GM19438 (cell line): ENCODE results near the gene TYMP.

Experiments used
- ATAC-seq: cut with Tn5 transposase; IDR thresholded peaks from one replicate; pipeline ENCODE4 v1.9.1; 2021; ENCODE audit warnings: low read depth; ENCODE audit not compliant: unreplicated experiment

Gene TYMP

DNA sequence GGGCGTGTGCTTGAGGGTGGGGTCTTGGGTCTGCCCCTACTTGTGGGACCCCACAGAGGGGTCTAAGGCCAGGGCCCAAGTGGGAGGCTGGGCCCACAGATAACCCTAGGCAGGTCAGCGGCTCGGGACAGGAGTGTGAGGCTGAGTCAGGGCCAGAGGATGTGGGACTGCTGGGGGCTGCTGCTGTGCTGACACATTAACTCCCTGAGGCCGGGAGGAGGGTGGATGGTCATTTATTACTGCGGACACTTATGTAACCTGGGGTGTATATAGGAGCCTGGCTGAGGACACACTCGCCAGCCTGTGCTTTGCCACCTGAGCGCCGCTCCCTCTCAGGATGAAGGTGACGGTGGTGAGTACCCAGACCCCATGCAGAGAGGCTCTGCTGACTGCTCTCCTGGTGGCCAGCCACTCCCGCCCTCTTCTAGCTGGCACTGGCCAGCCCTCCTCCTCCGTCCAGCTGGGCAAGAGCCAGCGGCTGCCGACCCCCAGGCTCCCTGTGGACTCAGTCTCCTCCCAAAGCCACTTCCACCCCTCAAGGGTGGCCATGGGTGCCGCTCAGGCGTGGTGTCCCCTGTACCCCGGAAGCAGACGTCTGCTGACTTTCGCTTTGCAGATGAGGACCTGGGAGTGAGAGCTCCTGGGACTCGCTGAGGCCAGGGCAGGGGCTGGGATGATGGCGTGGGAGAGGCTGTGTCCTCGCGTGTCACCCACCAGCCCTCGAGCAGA is 43.1 kb downstream of the TYMP start, which contains the start of gene MIOX:
Gene MIOX, plus strand, starts transcription at position 299 of the 729 bp plus-strand sequence. Its CDS starts 39 bp downstream, at position 338.
- ATAC-seq, result no peak

DNA sequence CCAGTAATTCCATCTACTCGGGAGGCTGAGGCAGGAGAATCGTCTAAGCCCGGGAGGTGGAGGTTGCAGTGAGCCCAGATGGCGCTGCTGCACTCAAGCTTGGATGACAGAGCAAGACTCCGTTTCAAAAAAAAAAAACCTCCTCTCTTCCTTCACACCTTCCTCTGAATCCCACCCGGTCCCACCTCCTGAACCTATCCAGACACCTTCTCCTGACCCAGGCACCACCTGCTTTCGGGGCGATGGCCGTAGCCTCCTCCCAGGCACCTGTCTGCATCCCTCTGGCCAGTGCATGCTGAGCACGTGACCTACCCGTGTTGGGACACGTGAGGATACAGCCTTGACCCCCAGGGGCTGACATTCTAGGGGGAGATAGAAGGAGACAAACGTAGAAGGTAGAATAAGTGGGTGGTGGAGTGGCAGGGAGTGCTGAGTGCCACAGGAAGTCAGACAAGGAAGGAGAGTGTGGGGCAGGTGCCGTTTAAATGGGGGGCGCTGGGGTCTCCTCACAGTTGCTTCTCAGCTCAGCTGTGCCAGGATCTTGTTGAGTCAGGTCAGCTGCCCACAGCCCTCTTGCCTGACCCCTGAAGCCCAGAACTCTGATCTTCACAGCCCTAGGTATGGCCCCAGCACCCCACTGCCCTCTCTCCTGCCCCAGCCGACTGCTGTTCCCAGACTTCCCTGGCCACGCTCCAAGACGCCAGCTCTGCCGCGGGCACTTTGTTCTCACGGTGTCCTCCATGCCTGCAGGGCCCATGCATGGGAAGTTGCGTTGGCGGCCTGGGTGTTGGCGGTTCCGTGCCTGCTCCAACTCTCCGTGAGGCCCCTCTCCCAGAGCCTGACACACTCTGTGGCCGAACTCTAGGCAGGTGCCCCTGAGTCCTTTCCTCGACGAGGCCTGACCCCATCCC is 44.3 kb downstream of the TYMP start:
- ATAC-seq, result no peak

DNA sequence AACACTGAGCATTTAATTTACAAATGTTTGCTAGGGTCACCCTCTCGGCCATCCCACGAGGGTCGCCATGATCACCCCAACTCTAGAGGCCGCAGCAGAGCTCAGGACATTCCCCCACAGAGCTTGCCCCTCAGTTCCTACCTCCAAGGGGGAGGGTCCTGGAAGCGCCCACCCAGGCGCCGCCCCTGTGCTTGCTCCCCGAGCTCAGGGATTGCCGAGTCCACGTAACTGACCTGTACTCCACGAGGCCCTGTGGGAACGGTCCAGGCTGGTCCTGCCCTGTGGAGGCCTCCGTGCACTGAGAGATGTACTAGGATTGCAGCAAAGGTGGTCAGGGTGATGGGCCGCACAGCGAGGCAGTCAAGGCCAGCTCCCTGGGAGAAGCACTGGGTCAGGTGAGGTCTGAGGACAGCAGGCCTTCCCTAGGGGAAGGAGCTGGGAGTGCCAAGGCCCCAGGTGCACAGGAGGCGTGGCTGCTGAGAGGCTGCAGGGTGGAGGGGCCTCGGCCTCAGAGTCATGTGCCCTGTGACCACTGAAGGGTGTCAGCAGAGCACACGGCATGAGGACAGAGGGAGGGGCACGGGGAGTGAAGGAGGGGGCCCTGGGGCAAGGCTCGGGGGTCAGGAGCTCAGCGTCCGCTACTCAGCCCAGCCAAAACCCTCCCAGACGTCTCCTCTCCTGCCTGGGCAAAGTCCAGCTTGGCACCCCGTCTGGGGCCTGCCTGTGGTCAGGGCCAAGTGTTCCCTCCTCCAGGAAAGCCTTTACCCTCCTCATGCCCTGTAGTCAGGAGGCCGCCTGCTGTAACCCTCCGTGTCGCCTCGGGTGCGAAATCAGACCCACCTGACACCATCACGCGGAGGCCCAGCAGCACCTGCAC is 45.6 kb downstream of the TYMP start:
- no peak for ATAC-seq

DNA sequence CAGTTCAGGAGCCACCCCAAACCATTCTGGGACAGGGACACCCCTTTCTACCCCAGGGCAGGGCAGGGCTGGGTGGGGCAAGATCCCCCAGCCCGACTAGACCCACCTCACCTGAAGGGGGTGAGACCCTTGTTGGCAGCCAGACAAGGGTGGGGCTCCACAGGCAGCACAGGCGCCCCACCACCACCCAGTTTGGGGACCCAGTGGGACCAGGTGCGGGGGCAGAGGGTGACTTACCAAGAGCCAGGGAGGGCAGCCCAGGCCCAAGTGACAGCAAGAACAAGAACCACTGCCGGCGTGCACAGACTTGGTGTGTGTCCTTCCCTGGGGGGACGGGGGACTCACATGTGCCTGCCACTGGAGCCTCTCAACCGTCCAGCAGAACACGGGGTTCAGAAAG is 46.3 kb downstream of the TYMP start:
- ATAC-seq, result no peak

DNA sequence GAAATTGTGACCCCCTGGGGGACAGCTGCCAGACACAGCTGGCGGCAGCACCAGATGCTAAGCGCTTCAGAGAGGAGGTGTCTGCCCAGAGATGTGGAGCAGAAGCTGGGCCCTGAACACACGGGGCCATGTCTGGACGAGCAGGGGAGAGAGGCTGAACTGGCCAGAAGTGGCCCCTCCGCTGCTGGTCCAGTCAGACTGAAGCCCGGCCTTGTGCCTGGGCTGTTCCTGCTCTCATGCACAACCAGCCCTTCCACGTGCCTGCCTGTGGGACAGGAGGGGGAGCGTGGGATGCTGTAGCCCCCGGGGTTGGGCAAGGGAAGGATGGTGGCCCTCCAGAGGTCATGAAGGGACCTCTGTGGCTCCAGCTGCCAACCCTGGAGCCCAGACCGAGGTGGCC is 46.7 kb downstream of the TYMP start:
- ATAC-seq, result no peak

DNA sequence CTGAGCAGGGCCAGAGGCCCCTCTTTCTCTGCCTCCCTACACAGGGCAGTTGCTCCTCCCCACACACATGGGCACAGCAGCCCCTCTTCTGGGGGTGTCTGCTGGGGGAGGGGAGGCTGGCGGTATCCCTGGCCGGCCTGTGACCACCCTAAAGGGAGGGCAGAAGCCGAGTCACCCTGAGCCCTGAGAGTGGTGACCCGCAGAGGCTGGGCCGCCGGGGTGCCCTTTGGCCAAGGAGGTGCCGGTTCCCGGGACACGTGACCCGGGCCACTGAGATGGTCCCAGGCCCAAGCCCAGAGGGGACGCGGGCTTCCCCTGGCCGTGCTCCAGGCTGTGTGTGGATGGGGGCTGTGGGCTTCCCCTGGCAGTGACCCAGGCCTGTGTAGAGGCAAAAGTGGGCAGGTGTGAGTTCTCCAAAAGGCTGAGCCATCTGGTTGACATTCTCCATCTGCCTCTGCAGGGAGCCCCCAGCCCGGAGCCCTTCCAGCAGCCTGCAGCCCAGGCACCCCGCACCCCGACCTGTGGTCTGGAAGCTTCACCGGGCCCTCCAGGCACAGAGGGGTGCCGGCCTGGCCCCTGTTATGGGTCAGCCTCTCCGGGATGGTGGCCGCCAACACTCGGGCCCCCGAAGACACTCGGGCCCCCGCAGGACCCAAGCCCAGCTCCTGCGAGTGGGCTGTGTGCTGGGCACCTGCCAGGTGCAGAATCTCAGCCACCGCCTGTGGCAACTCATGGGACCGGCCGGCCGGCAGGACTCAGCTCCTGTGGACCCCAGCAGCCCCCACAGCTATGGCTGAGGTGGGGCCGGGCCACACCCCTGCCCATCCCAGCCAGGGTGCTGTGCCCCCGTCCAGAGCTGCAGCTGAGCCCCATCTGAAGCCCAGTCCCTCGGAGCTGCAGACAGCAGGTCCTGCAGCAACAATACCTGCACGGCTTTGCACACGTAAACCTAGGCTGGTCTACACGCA is 47.4 kb downstream of the TYMP start:
- ATAC-seq, result no peak

DNA sequence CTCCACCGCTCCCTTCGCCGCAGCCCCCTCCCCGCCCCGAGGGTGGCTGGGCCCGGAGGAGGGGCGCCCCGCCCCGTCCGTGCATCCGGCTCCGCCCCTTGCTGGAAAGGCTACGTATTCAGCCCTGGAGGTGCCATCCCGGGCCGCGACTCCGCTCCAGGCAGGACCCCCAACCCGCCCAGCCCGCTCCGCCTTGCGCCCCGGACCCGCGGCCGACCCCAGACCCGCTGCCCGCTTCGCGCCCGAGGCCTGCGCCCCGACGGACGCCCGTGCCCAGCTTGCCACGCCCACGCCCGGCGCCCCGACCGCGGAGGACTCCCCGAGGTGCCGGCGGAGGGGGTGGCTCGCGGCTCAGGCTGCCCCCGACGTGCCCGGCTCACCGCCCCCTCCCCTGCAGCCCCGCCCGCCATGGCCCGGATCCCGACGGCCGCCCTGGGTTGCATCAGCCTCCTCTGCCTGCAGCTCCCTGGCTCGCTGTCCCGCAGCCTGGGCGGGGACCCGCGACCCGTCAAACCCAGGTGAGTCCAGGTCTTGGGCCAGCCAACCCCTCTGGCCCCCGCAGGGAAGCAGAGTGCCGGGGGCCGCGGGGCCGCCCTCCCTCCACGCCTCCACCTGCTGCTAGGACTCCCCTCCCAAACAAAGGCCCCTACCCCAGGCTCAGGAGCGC is 48.2 kb downstream of the TYMP start, which contains the start of gene ADM2:
Gene ADM2, plus strand, starts transcription at position 104 of the 667 bp plus-strand sequence. Its CDS starts 305 bp downstream, at position 409.
- ATAC-seq, result no peak

DNA sequence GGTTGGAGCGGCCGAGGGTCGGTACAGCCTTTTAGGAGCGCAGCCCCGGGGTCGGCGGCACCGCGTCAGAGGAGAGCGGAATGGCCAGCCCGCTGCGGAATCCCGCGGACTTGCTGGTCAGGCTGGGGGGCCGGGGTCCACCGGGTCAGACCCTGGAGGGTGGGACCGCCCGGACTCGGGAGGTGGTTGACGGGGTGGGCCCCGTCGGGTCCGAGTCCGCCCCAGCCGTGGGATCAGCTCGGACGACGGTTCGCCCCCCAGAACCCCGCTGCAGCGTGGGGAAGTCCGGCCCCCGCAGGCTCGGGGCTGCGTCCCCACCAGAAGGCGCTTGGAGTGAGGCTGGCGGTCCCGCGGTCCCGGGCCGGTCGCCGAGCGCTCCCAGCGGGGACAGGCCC is 48.8 kb downstream of the TYMP start:
- ATAC-seq, result no peak

DNA sequence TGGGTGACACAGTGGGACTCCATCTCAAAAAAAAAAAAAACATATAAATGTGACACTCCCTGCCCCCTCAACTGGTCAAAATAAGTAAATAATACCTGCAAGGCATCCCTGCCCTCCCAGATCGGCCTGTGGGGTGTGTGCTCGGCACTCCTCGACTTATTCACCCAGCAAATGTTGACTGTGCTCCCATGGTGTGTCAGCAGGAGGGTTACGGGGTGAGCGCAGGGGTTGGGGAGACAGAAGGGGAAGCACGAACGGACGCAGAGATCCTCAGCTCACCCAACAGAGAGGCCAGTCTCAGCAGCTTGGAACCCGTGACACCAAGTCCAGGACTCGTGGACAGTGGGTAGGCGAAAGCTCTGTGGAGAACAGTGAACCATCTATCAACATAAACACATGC is 50.1 kb downstream of the TYMP start:
- ATAC-seq, result no peak

DNA sequence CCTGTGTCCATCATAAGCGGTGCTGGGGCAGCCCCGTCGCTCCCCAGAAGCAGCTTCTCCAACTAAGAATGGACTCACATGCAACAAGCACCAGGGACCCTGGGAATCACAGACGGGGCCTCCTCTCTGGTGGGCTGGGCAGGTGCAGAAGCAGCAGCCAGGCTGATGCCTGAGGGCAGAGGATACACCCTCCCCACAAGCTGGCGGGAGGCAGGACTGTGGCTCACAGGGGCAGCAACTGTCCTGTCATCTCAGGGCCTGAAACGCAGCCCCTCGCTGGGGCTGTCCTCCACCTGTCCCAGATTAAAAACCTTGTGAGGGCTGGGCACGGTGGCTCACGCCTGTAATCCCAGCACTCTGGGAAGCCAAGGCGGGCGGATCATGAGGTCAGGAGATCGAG is 51.9 kb downstream of the TYMP start:
- no peak for ATAC-seq

DNA sequence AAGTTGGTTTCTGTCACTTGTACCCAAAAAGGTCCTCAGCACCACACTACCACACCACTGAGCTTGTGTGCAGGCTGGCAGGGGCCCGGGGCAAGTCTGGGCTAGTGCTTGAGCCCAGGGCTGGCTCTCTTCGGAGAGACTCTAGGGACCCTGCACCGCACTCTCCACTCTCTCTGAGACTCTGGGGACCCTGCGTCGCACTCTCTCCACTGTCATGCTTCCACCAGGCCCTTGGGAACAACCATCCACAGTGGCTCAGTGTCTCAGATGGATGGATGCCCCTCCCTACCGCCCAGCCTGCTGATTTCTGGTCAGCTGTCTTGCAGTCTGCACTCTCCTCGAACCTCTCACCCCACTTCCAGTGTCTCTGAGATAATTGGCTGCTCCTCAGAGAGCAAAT is 52.9 kb downstream of the TYMP start:
- no peak for ATAC-seq
